Mesenchymal stem cell (in vitro differentiated cells and primary cell): Measurements from ENCODE around the gene KLF11.
"Not testable (repeated sequence)": the region's sequence is repeated elsewhere in the genome, so short reads cannot be mapped to it uniquely, and the experiment has no call there.

Source experiments
- DNase-seq: peaks from one replicate; pipeline ENCODE4 v3.0.0-alpha.2; 2013
- H2AFZ ChIP-seq: one replicate; pipeline ENCODE4 v1.6.1; 2013; ENCODE audit warnings: low read depth, mild to moderate bottlenecking, control low read depth, inconsistent platforms, low read length, moderate library complexity
- H2AK5ac ChIP-seq: 2 replicates; pipeline ENCODE4 v1.6.1; 2013; ENCODE audit warnings: low read length, moderate library complexity, mild to moderate bottlenecking, inconsistent platforms; ENCODE audit not compliant: severe bottlenecking
- H2BK120ac ChIP-seq: one replicate; pipeline ENCODE4 v1.6.1; 2013; ENCODE audit warnings: low read depth, mild to moderate bottlenecking, inconsistent platforms, low read length, moderate library complexity
- H2BK12ac ChIP-seq, 2 experiments: one replicate each; pipeline ENCODE4 v1.6.1; 2013; ENCODE audit warnings: inconsistent platforms in 2 of 2, low read length in 2 of 2, mild to moderate bottlenecking in 2 of 2, moderate library complexity in 2 of 2, control low read depth in 1 of 2
- H2BK15ac ChIP-seq: one replicate; pipeline ENCODE4 v1.6.1; 2013; ENCODE audit warnings: mild to moderate bottlenecking, low read depth, inconsistent platforms; ENCODE audit not compliant: poor library complexity, severe bottlenecking
- H2BK5ac ChIP-seq: 2 replicates; pipeline ENCODE4 v1.6.1; 2013; ENCODE audit warnings: low read depth, mild to moderate bottlenecking, low read length, control low read depth, inconsistent platforms; ENCODE audit not compliant: poor library complexity, severe bottlenecking
- H3K14ac ChIP-seq, 2 experiments: one replicate each; pipeline ENCODE4 v1.6.1; 2013; ENCODE audit warnings: inconsistent platforms in 2 of 2, low read length in 2 of 2, control low read depth in 1 of 2, mild to moderate bottlenecking in 1 of 2, moderate library complexity in 1 of 2
- H3K18ac ChIP-seq, 2 experiments: one replicate each; pipeline ENCODE4 v1.6.1; 2013; ENCODE audit warnings: inconsistent platforms in 2 of 2, low read length in 2 of 2, control low read depth in 1 of 2, low read depth in 1 of 2, mild to moderate bottlenecking in 1 of 2
- H3K23ac ChIP-seq, 2 experiments: one replicate each; pipeline ENCODE4 v1.6.1; 2013; ENCODE audit warnings: inconsistent platforms in 2 of 2, low read length in 2 of 2, mild to moderate bottlenecking in 2 of 2, moderate library complexity in 2 of 2, control low read depth in 1 of 2
- H3K27ac ChIP-seq: 2 replicates; pipeline ENCODE4 v1.5.1; 2013; ENCODE audit warnings: mild to moderate bottlenecking, moderate library complexity, low read length, control low read depth, inconsistent platforms; ENCODE audit not compliant: poor library complexity, severe bottlenecking
- H3K27me3 ChIP-seq, 2 experiments: 2 replicates each; pipeline versions ENCODE4 v1.6.1 to v1.7.0; 2013; ENCODE audit warnings: low read length in 2 of 2, mild to moderate bottlenecking in 2 of 2, moderate library complexity in 2 of 2, control low read depth in 1 of 2, inconsistent platforms in 1 of 2; ENCODE audit not compliant: control insufficient read depth in 1 of 2, insufficient read depth in 1 of 2
- H3K36me3 ChIP-seq, 2 experiments: 2 replicates each; pipeline versions ENCODE4 v1.6.1 to v1.7.0; 2013; ENCODE audit warnings: low read length in 2 of 2, control low read depth in 1 of 2, inconsistent platforms in 1 of 2, low read depth in 1 of 2, mild to moderate bottlenecking in 1 of 2; ENCODE audit not compliant: insufficient read depth in 2 of 2, control insufficient read depth in 1 of 2
- H3K4ac ChIP-seq, 2 experiments: one replicate each; pipeline ENCODE4 v1.6.1; 2013; ENCODE audit warnings: inconsistent platforms in 2 of 2, low read length in 2 of 2, mild to moderate bottlenecking in 2 of 2, moderate library complexity in 2 of 2, control low read depth in 1 of 2, low read depth in 1 of 2
- H3K4me1 ChIP-seq: 2 replicates; pipeline ENCODE4 v1.6.1; 2013; ENCODE audit warnings: low read depth, low read length, control low read depth; ENCODE audit not compliant: control insufficient read depth, insufficient read depth
- H3K4me2 ChIP-seq: 2 replicates; pipeline ENCODE4 v1.6.1; 2013; ENCODE audit warnings: low read length, mild to moderate bottlenecking, inconsistent platforms; ENCODE audit not compliant: poor library complexity, severe bottlenecking
- H3K4me3 ChIP-seq, 2 experiments: 2 replicates each; pipeline versions ENCODE4 v1.5.1 to v1.7.0; 2013; ENCODE audit warnings: low read length in 2 of 2, mild to moderate bottlenecking in 2 of 2, control low read depth in 1 of 2, low read depth in 1 of 2; ENCODE audit not compliant: insufficient read depth in 1 of 2
- H3K79me1 ChIP-seq: replicated peaks from 2 replicates; pipeline ENCODE4 v1.6.1; 2013; ENCODE audit warnings: mild to moderate bottlenecking, control low read depth, low read length, inconsistent platforms; ENCODE audit not compliant: poor library complexity, severe bottlenecking
- H3K9ac ChIP-seq: 2 replicates; pipeline ENCODE4 v1.7.0; 2013; ENCODE audit warnings: mild to moderate bottlenecking, low read length, moderate library complexity
- H3K9me3 ChIP-seq: 2 replicates; pipeline ENCODE4 v1.7.0; 2013; ENCODE audit warnings: mild to moderate bottlenecking, low read length; ENCODE audit not compliant: control insufficient read depth
- H4K8ac ChIP-seq: one replicate; pipeline ENCODE4 v1.6.1; 2013; ENCODE audit warnings: inconsistent platforms, mild to moderate bottlenecking, low read length, moderate library complexity
- H4K91ac ChIP-seq: one replicate; pipeline ENCODE4 v1.6.1; 2013; ENCODE audit warnings: mild to moderate bottlenecking, low read length, inconsistent platforms
- WGBS: methylation state at CpG from one replicate; pipeline ENCODE4 v1.1.7; 2013; ENCODE audit warnings: mixed read lengths; 5-methylcytosine and 5-hydroxymethylcytosine counted together

The KLF11 gene

GRCh38 chr2:10028988-10029874 lies 14.1 kb upstream of the KLF11 start:
- H3K9me3 ChIP-seq: no peaks in the 10 kb centered on the region
- H3K4me1 ChIP-seq: peaks cover 18% of the 10 kb centered on the region
- peak overlapping the region; percentile 42 for H2AFZ ChIP-seq
- no peak for DNase-seq
- H2BK5ac ChIP-seq: no peak overlapping the region
- H3K14ac ChIP-seq: peak overlapping the region in 1 of 2 experiments; percentile 18
- H2BK120ac ChIP-seq: no peak overlapping the region
- no peak overlapping the region for H4K91ac ChIP-seq
- H3K4ac ChIP-seq: no peak overlapping the region
- no peaks in the 10 kb centered on the region for H3K36me3 ChIP-seq
- peak overlapping the region; percentile 47 for H3K4me2 ChIP-seq
- H2AK5ac ChIP-seq: no peak overlapping the region
- no peak overlapping the region for H3K9ac ChIP-seq
- no peak overlapping the region for H2BK15ac ChIP-seq
- peak overlapping the region; percentile 87 for H4K8ac ChIP-seq
- WGBS: 38% methylated on average over 15 of the region's 26 CpGs
- peak overlapping the region; percentile 11 to 15 for H2BK12ac ChIP-seq
- no peaks in the 10 kb centered on the region for H3K27me3 ChIP-seq
- H3K79me1 ChIP-seq: no peaks in the 10 kb centered on the region
- no peak overlapping the region for H3K4me3 ChIP-seq
- peak overlapping the region; percentile 10 to 48 for H3K18ac ChIP-seq
- peak overlapping the region in 1 of 2 experiments; percentile 29 for H3K23ac ChIP-seq
- no peak overlapping the region for H3K27ac ChIP-seq

DNA sequence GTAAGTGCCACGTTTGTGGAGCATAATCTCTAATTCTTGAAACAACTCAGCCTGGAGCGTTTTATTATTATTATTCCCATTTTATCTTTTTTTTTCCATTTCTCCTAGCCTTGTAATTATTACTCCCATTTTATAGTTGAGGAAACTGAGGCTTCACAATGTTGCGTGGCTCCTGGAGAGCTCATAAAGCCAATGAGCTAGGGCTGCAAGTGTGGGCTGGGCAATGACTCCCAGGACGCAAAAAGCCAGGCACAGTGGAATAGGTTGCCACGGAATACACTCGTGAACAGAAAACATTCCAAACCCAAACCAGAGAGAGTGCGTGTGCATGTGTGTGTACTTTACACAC lies 13.5 kb upstream of the KLF11 start:
- no peak overlapping the region for H2AK5ac ChIP-seq
- H3K27me3 ChIP-seq: no peaks in the 10 kb centered on the region
- no peak overlapping the region for H3K23ac ChIP-seq
- H3K4me2 ChIP-seq: no peak overlapping the region
- H3K4ac ChIP-seq: no peak overlapping the region
- H3K79me1 ChIP-seq: no peaks in the 10 kb centered on the region
- H3K27ac ChIP-seq: no peak overlapping the region
- peaks cover 18% of the 10 kb centered on the region for H3K4me1 ChIP-seq
- no peaks in the 10 kb centered on the region for H3K9me3 ChIP-seq
- H3K36me3 ChIP-seq: no peaks in the 10 kb centered on the region
- H3K14ac ChIP-seq: no peak overlapping the region
- H2AFZ ChIP-seq: no peak overlapping the region
- H2BK15ac ChIP-seq: no peak overlapping the region
- H4K91ac ChIP-seq: no peak overlapping the region
- H4K8ac ChIP-seq: no peak overlapping the region
- no peak overlapping the region for H2BK5ac ChIP-seq
- WGBS: 89% methylated on average over 5 of the region's 7 CpGs
- H3K18ac ChIP-seq: no peak overlapping the region
- no peak overlapping the region for H2BK12ac ChIP-seq
- H3K4me3 ChIP-seq: no peak overlapping the region
- DNase-seq: no peak
- no peak overlapping the region for H2BK120ac ChIP-seq
- H3K9ac ChIP-seq: no peak overlapping the region

DNA sequence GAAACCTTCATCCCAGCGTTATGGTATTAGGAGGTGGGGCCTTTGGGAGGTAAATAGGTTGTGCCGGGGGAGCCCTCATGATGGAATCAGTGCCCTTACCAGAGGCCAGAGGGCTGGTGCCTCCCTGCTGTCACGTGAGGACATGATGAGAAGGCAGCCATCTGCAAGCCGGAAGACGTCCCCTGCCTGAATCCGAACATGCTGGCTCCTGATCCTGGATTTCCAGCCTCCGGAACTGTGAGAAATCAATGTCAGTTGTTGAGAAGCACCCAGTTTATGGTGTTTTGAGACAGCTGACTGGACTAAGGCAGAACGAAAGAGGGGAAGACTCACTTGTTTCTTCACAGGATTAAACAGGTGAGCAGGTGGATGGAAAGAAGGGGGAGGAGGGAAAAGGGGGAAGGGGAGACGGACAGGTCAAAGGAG lies 13.0 kb upstream of the KLF11 start:
- Histone ChIP-seq H2BK5ac (no peak overlapping the region), H3K4ac (no peak overlapping the region), H2AK5ac (no peak overlapping the region), H2BK15ac (no peak overlapping the region), H2BK12ac (no peak overlapping the region), H3K9me3 (no peaks in the 10 kb centered on the region), H3K14ac (no peak overlapping the region), H3K4me2 (no peak overlapping the region), H2AFZ (no peak overlapping the region), H3K18ac (no peak overlapping the region), H3K4me3 (no peak overlapping the region), H4K8ac (no peak overlapping the region), H3K36me3 (no peaks in the 10 kb centered on the region), H4K91ac (no peak overlapping the region), H2BK120ac (no peak overlapping the region), H3K27ac (no peak overlapping the region), H3K79me1 (no peaks in the 10 kb centered on the region), H3K23ac (no peak overlapping the region), H3K4me1 (peaks cover 18% of the 10 kb centered on the region), H3K27me3 (no peaks in the 10 kb centered on the region), H3K9ac (no peak overlapping the region)
- DNase-seq: no peak
- 66% methylated on average over 9 of the region's 9 CpGs for WGBS

GRCh38 chr2:10030798-10031197 lies 12.6 kb upstream of the KLF11 start:
- not testable (repeated sequence) for H2BK12ac ChIP-seq, H3K4me2 ChIP-seq, H3K23ac ChIP-seq, H3K27ac ChIP-seq, H2BK15ac ChIP-seq, H3K27me3 ChIP-seq, H2BK5ac ChIP-seq, H3K18ac ChIP-seq, H3K9ac ChIP-seq, H4K8ac ChIP-seq, H3K4ac ChIP-seq, H3K9me3 ChIP-seq, H2BK120ac ChIP-seq, H3K36me3 ChIP-seq, H3K4me3 ChIP-seq, H3K79me1 ChIP-seq, H2AFZ ChIP-seq, H3K14ac ChIP-seq, H4K91ac ChIP-seq, DNase-seq, H2AK5ac ChIP-seq
- 94% methylated on average over 8 of the region's 8 CpGs for WGBS
- peaks cover 20% of the 10 kb centered on the region for H3K4me1 ChIP-seq
